ENCODE data around the gene KCNC2. TPM values are rescaled to one million over a fixed set of nuclear protein-coding genes. Genes with fewer than 3 reads are reported as not detected.

The KCNC2 gene
- total and polyA plus RNA-seq, 2 donors (not counting 3 experiments of a cell fraction or from before 2014, with no cell fraction given): not detected

DNA sequence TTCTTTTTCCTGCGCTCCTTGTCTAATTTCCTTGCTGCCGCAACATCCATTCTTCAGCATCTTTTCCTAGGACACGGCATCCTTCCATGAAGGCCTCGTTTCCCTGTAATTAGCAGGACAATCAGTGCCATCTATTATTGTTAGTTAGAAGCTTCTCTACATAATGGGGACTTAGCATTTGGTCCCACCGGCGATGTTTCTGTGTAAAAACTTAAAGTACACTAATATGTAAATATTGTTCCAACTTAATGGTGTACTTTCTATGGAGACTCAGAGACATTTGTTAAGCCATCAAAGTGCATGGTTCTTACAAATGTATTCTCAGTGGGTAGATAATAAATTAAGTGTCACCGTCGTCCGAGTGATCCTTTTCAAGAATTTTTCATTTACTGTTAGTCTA, 17.4 kb downstream of the KCNC2 start:
- Histone ChIP-seq H3K27ac (ENCODE audit: insufficient read depth, low read depth, low read length) (no peak overlapping the region), H3K4me1 (ENCODE audit: control insufficient read depth, extremely low read depth, insufficient read depth, low read length) (no peaks in the 10 kb centered on the region), H3K4me3 (replicated peaks in 1 of 3; ENCODE audit: insufficient read depth in 1 of 3, low read depth in 1 of 3, low read length in 3 of 3) (no peak overlapping the region), H4K20me1 (replicated peaks; ENCODE audit: control insufficient read depth, extremely low read depth, insufficient read depth, low read length) (no peaks in the 10 kb centered on the region), H3K9me3 (replicated peaks; ENCODE audit: control insufficient read depth, insufficient read depth, low read length) (no peaks in the 10 kb centered on the region), H2AFZ (ENCODE audit: low read depth, low read length) (no peak overlapping the region), H3K9ac (replicated peaks; ENCODE audit: extremely low read depth, insufficient read depth, low read length) (no peak overlapping the region), H3K4me2 (ENCODE audit: insufficient read depth, low read length) (no peak overlapping the region), H3K36me3 (ENCODE audit: control insufficient read depth in 2 of 2, extremely low read depth in 1 of 2, insufficient read depth in 2 of 2, low read length in 2 of 2) (no peaks in the 10 kb centered on the region), H3K9me1 (replicated peaks; ENCODE audit: control insufficient read depth, extremely low read depth, insufficient read depth, low read length) (no peaks in the 10 kb centered on the region), H3K27me3 (ENCODE audit: control insufficient read depth in 2 of 2, insufficient read depth in 2 of 2, low read length in 2 of 2) (no peaks in the 10 kb centered on the region), H3K79me2 (ENCODE audit: control insufficient read depth, insufficient read depth, low read length) (no peaks in the 10 kb centered on the region)
- FAIRE-seq (no peak), DNase-seq (ENCODE audit: low read depth, low spot score) (no peak)
- ChIA-PET CTCF (no interaction called here), POLR2A (no interaction called here)
- dilution Hi-C loops (cut with MboI; ENCODE audit: extremely low pct_ligation_motif_present, low sequenced_read_pairs) (no loop called here), intact Hi-C loops (cut with micrococcal nuclease) (no loop called here)
- no TSS peak for BruUV-seq (replicated peaks)
- TF ChIP-seq, protein P1, sequence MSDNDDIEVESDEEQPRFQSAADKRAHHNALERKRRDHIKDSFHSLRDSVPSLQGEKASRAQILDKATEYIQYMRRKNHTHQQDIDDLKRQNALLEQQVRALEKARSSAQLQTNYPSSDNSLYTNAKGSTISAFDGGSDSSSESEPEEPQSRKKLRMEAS (IDR thresholded peaks at IDR 0.05; ENCODE audit: insufficient read depth, insufficient read length): no peak
- TF ChIP-seq POLR2A (IDR thresholded peaks at IDR 0.05; ENCODE audit: low read depth, low read length) (no peak), FOS (IDR thresholded peaks at IDR 0.05; ENCODE audit: borderline replicate concordance, insufficient read depth, low read length) (no peak), POLR2AphosphoS5 (IDR thresholded peaks at IDR 0.05; ENCODE audit: insufficient read depth, low read depth, low read length) (no peak), EZH2 (IDR thresholded peaks at IDR 0.05; ENCODE audit: borderline replicate concordance, low read depth, low read length, severe bottlenecking) (no peak), JUN (IDR thresholded peaks at IDR 0.05; ENCODE audit: borderline replicate concordance, insufficient read depth, insufficient read length, low read depth) (no peak), GATA2 (IDR thresholded peaks at IDR 0.05; ENCODE audit: insufficient read depth, insufficient read length, low read depth, low read length) (no peak), MYC (IDR thresholded peaks at IDR 0.05; ENCODE audit: low read depth, low read length) (no peak), CTCF (IDR thresholded peaks at IDR 0.05; ENCODE audit: extremely low read depth in 1 of 2, insufficient read depth in 1 of 2, low read depth in 1 of 2, low read length in 2 of 2) (no peak)

Data from endothelial cell of umbilical vein (primary cell).